Left cardiac atrium (tissue), 2 donors: ENCODE data around the gene ATP5PF. TPM values are rescaled to one million over a fixed set of nuclear protein-coding genes. Genes with fewer than 3 reads are reported as not detected.

ENCODE experiments used
- total RNA-seq, 2 donors: library from RNA; stranded (reverse); fragmentation: NEBNext Ultra II Directional; extraction: Animal tissue kit (Norgen Biotek cat#: 25700); gene quantifications; one replicate each; pipeline ENCODE4 v1.2.1, GENCODE V29; 2021
- donor health status: DM: no; HTN: yes; CAD: no; lungs with severe emphysema.
- donor health status: DM: yes; HTN: yes; CAD: no.

Gene ATP5PF
- total RNA-seq, 2 donors from 2014 or later: 570 to 588 TPM

Other genes with a start within 250 kb of the ATP5PF start
- 10 to 100 TPM; 37.8 to 39.9 TPM for gene MRPL39, start 127.4 kb downstream of the ATP5PF start, total RNA-seq
- 10 to 100 TPM; 35.9 to 41.8 TPM for gene JAM2, start 95.6 kb downstream of the ATP5PF start, total RNA-seq
- 10 to 100 TPM; 16.8 to 18.3 TPM for gene GABPA, start 68 bp upstream of the ATP5PF start, total RNA-seq